ENCODE data around the gene COL24A1.

Gene COL24A1

GRCh38 chr1:86101616-86102015 is 55.0 kb downstream of the COL24A1 start:
- Histone ChIP-seq H3K9ac (no peak overlapping the region), H3K4me1 (no peaks in the 10 kb centered on the region), H3K4me2 (ENCODE audit: low read length) (no peak overlapping the region), H3K27ac (no peak overlapping the region), H3K27me3 (ENCODE audit: control insufficient read depth, insufficient read depth, low read length) (no peaks in the 10 kb centered on the region), H3K36me3 (ENCODE audit: control insufficient read depth, insufficient read depth, low read length) (no peaks in the 10 kb centered on the region), H3K4me3 (ENCODE audit: low read depth, low read length) (no peak overlapping the region), H3K79me2 (no peaks in the 10 kb centered on the region), H2AFZ (no peak overlapping the region), H3K9me3 (ENCODE audit: control insufficient read depth, low read length) (no peaks in the 10 kb centered on the region)
- TF ChIP-seq, protein P1, sequence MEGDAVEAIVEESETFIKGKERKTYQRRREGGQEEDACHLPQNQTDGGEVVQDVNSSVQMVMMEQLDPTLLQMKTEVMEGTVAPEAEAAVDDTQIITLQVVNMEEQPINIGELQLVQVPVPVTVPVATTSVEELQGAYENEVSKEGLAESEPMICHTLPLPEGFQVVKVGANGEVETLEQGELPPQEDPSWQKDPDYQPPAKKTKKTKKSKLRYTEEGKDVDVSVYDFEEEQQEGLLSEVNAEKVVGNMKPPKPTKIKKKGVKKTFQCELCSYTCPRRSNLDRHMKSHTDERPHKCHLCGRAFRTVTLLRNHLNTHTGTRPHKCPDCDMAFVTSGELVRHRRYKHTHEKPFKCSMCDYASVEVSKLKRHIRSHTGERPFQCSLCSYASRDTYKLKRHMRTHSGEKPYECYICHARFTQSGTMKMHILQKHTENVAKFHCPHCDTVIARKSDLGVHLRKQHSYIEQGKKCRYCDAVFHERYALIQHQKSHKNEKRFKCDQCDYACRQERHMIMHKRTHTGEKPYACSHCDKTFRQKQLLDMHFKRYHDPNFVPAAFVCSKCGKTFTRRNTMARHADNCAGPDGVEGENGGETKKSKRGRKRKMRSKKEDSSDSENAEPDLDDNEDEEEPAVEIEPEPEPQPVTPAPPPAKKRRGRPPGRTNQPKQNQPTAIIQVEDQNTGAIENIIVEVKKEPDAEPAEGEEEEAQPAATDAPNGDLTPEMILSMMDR (IDR thresholded peaks at IDR 0.05) = no peak

DNA sequence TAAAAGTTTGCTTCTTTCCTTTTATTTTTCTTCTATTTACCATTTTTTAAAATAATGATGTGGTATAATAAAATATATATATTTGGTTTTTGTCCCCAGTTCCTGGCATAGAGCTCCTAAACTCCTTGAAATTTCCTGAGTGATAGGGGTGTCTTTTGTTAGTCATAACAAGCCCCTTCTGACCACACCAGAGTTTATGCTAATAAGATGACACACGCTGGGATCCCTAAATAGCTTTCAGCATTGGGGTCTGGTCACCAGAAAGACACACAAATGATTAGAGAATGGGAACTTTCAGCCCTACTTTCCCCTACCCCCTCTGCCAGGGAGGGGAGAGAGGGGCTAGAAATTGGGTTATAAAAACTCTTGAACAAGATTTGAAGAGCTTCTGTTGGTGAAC is 56.2 kb downstream of the COL24A1 start:
- Histone ChIP-seq H3K4me2 (ENCODE audit: low read length) (no peak overlapping the region), H3K4me1 (no peaks in the 10 kb centered on the region), H3K27me3 (ENCODE audit: control insufficient read depth, insufficient read depth, low read length) (no peaks in the 10 kb centered on the region), H3K27ac (no peak overlapping the region), H3K36me3 (ENCODE audit: control insufficient read depth, insufficient read depth, low read length) (no peaks in the 10 kb centered on the region), H3K4me3 (ENCODE audit: low read depth, low read length) (no peak overlapping the region), H3K9ac (no peak overlapping the region), H3K9me3 (ENCODE audit: control insufficient read depth, low read length) (no peaks in the 10 kb centered on the region), H2AFZ (no peak overlapping the region), H3K79me2 (no peaks in the 10 kb centered on the region)
- TF ChIP-seq, protein P1 (IDR thresholded peaks at IDR 0.05) = no peak

GRCh38 chr1:86089765-86090164 is 66.8 kb downstream of the COL24A1 start:
- H3K27me3 ChIP-seq (ENCODE audit: control insufficient read depth, insufficient read depth, low read length) = no peaks in the 10 kb centered on the region
- H3K4me1 ChIP-seq = no peaks in the 10 kb centered on the region
- no peak overlapping the region for H3K27ac ChIP-seq
- H2AFZ ChIP-seq = no peak overlapping the region
- TF ChIP-seq, protein P1 (IDR thresholded peaks at IDR 0.05) = no peak
- no peaks in the 10 kb centered on the region for H3K9me3 ChIP-seq (ENCODE audit: control insufficient read depth, low read length)
- H3K4me3 ChIP-seq (ENCODE audit: low read depth, low read length) = no peak overlapping the region
- H3K4me2 ChIP-seq (ENCODE audit: low read length) = no peak overlapping the region
- no peak overlapping the region for H3K9ac ChIP-seq
- H3K79me2 ChIP-seq = no peaks in the 10 kb centered on the region
- no peaks in the 10 kb centered on the region for H3K36me3 ChIP-seq (ENCODE audit: control insufficient read depth, insufficient read depth, low read length)

- TF ChIP-seq, protein P1 (IDR thresholded peaks at IDR 0.05) = no peak
- H3K79me2 ChIP-seq = no peaks in the 10 kb centered on the region
- no peaks in the 10 kb centered on the region for H3K4me1 ChIP-seq
- no peaks in the 10 kb centered on the region for H3K9me3 ChIP-seq (ENCODE audit: control insufficient read depth, low read length)
- no peak overlapping the region for H3K4me2 ChIP-seq (ENCODE audit: low read length)
- H3K27me3 ChIP-seq (ENCODE audit: control insufficient read depth, insufficient read depth, low read length) = no peaks in the 10 kb centered on the region
- no peak overlapping the region for H3K27ac ChIP-seq
- H3K4me3 ChIP-seq (ENCODE audit: low read depth, low read length) = no peak overlapping the region
- no peak overlapping the region for H2AFZ ChIP-seq
- no peaks in the 10 kb centered on the region for H3K36me3 ChIP-seq (ENCODE audit: control insufficient read depth, insufficient read depth, low read length)
- no peak overlapping the region for H3K9ac ChIP-seq
Measured at GRCh38 chr1:86085741-86086409, 70.7 kb downstream of the COL24A1 start.

GRCh38 chr1:86084998-86085397 is 71.6 kb downstream of the COL24A1 start:
- H3K27ac ChIP-seq = no peak overlapping the region
- no peak overlapping the region for H3K4me2 ChIP-seq (ENCODE audit: low read length)
- TF ChIP-seq, protein P1 (IDR thresholded peaks at IDR 0.05) = no peak
- no peaks in the 10 kb centered on the region for H3K9me3 ChIP-seq (ENCODE audit: control insufficient read depth, low read length)
- H3K79me2 ChIP-seq = no peaks in the 10 kb centered on the region
- no peaks in the 10 kb centered on the region for H3K27me3 ChIP-seq (ENCODE audit: control insufficient read depth, insufficient read depth, low read length)
- no peaks in the 10 kb centered on the region for H3K36me3 ChIP-seq (ENCODE audit: control insufficient read depth, insufficient read depth, low read length)
- no peaks in the 10 kb centered on the region for H3K4me1 ChIP-seq
- H3K4me3 ChIP-seq (ENCODE audit: low read depth, low read length) = no peak overlapping the region
- no peak overlapping the region for H2AFZ ChIP-seq
- H3K9ac ChIP-seq = no peak overlapping the region
